RWPE1 (cell line): Measurements from ENCODE around the gene ELANE.

Experiments used
- CTCF ChIA-PET: fragments of 350-600 bp; sonication (Branson Sonifier 250); formaldehyde crosslinking; extraction: SDS; loops from one replicate; lab custom pipeline; 2021; lab: Yijun Ruan, JAX
- POLR2A ChIA-PET: fragments of 400-600 bp; formaldehyde crosslinking; extraction: SDS; loops from one replicate; lab custom pipeline; 2020; ENCODE audit warnings: antibody characterized with exemption; ENCODE audit not compliant: low non-redundant PET; lab: Yijun Ruan, JAX
- DNase-seq: peaks from one replicate; pipeline ENCODE4 v3.0.0; 2012; ENCODE audit warnings: low spot score
- H3K27ac ChIP-seq: fragments of 450-650 bp; 2 replicates; pipeline ENCODE4 v1.5.1; 2017
- CTCF ChIP-seq: fragments of 450-650 bp; conservative IDR thresholded peaks from 2 replicates; pipeline ENCODE4 v1.5.1; 2017; ENCODE audit warnings: low read depth, mild to moderate bottlenecking

Gene ELANE

GRCh38 chr19:879711-880438 is 27.8 kb downstream of the ELANE start:
- no peak for TF ChIP-seq CTCF
- ChIA-PET POLR2A (interaction anchor here (0.5 to 0.6 kb wide), 2 partner anchors 11 to 17 kb away, joined by 4 read pairs; no protein-coding TSS in a partner anchor), CTCF (interaction anchor here (0.6 kb wide), 2 partner anchors 42 to 730 kb away, joined by 4 read pairs; no protein-coding TSS in a partner anchor)
- 0 out of 2 replicates have a peak overlapping the region, but pooled peaks have one; percentile 13 for H3K27ac ChIP-seq
- DNase-seq = no peak

- POLR2A ChIA-PET = no interaction called here
- peak overlapping the region; percentile 13; the same call in 1 of the 2 replicates for H3K27ac ChIP-seq
- DNase-seq = no peak
- CTCF ChIA-PET = no interaction called here
- no peak for TF ChIP-seq CTCF
Measured at GRCh38 chr19:881385-882071, 29.4 kb downstream of the ELANE start.

- no peak for TF ChIP-seq CTCF
- H3K27ac ChIP-seq = peak overlapping the region; percentile 13; the same call in 1 of the 2 replicates
- DNase-seq = no peak
- ChIA-PET CTCF (interaction anchor here (0.5 to 1.3 kb wide), 10 partner anchors 8 to 473 kb away, joined by 3 to 7 read pairs (median 4); no protein-coding TSS in a partner anchor), POLR2A (no interaction called here)
Measured at GRCh38 chr19:882871-883497, 30.9 kb downstream of the ELANE start.

- peak overlapping the region; percentile 4; the same call in 1 of the 2 replicates for H3K27ac ChIP-seq
- CTCF ChIA-PET = interaction anchor here (0.5 to 1.3 kb wide), 7 partner anchors 19 to 474 kb away, joined by 3 to 7 read pairs (median 4); no protein-coding TSS in a partner anchor
- no peak for TF ChIP-seq CTCF
- peak; percentile 84 for DNase-seq
- POLR2A ChIA-PET = no interaction called here
Measured at GRCh38 chr19:883661-884211, 31.6 kb downstream of the ELANE start.

GRCh38 chr19:884420-885211 is 32.5 kb downstream of the ELANE start:
- ChIA-PET CTCF (no interaction called here), POLR2A (no interaction called here)
- DNase-seq = no peak
- peak overlapping the region; percentile 4; the same call in 1 of the 2 replicates for H3K27ac ChIP-seq
- no peak for TF ChIP-seq CTCF
